GM21786 (cell line): ENCODE measurements around the gene GMDS.

Experiments used
- ATAC-seq: cut with Tn5 transposase; IDR thresholded peaks from one replicate; pipeline ENCODE4 v1.9.1; 2021; ENCODE audit not compliant: unreplicated experiment

Gene GMDS

DNA sequence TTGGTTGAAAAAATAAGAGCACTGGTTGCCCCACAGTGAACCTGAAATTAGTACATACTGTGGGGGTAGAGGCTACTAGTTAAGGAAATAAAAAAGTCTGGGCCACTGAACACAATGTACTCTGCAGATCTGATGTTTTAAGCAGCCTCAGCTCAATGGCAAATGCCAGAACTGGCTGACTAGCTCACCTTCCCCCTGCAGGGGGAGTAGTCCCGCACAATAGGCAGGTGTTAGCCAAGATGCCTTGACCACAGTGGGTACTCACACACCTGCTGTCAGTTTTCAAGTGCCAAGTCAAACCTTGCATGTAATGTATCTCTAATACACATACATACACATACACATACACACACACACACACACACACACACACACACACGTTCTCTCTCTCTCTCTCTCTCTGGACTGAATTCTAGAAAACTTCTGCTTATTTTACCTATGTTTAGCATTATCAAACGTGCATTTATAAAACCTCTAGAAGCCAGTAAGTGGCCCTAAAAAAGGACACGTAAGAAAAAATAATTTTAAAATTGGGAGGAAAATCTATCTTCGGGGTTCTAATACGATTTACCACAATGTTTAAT, 36.1 kb downstream of the GMDS start:
- peak; percentile 72 for ATAC-seq

DNA sequence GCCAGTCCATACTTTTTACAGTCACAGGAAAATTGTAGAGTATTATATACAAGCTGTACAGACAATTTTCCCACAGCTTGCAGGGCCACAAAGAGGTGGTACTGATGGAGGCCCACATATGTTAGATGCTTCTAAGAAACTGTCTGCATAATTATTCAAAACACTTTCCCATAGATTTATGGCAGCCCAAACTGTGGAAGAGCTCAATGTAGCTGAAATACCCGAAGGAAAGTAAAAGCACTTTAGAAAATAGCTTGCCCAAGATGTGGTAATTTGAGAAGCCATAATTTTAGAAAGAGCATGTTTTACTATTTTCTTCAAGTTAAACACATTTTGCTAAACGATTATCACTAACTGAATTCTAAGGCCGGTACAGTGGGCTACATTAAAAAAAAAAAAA, 36.9 kb downstream of the GMDS start:
- ATAC-seq: no peak

DNA sequence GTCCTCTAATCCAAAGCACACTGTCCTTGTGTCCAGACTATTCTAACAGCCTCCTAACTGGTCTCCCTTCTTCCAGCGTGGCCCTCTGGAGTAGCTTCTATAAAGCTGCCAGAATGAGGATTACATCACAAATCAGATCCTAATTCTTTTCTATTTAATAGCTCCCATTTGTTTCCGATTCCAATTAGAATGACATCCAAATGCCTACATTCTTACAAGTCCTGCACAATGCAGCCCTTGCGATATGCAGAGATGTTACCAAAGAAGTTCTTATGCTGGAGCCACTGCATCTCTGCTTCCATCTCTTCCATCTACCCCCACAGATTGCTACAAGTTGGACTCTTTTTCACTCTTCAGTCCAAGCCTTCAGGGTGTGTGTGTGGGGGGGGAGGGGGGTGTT, 40.0 kb downstream of the GMDS start:
- ATAC-seq: no peak

- ATAC-seq: no peak
These were observed 41.1 kb downstream of the GMDS start for GRCh38 chr6:2204272-2204671.

GRCh38 chr6:2203264-2203663, 42.1 kb downstream of the GMDS start:
- no peak for ATAC-seq

GRCh38 chr6:2197984-2198383, 47.4 kb downstream of the GMDS start:
- no peak for ATAC-seq

DNA sequence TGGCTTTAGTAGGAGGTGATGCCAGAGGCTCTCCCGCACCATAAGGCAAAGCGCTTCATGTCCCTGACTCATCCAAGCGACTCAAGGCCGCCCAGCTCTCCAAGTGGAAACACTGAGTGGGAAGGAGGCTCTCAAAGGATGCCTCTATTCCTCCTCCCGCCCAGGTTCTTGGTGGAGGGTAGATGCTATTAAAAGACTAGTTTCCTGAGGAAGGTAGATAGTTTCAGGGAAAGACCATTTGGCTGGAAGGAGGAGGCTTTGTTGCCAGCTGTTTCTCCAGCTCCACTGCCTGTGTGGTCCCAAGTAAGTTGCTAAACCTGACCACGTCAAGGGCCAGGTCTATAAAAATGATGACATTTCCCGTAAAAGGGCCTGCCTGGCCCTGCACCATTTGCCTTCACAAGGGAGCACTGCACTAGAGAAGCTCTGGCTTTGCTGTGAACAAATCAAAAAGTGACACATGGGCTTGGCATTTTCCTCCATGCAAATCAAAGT, 48.2 kb downstream of the GMDS start:
- ATAC-seq: no peak

GRCh38 chr6:2196079-2196679, 49.2 kb downstream of the GMDS start:
- ATAC-seq: peak; percentile 55

GRCh38 chr6:2194643-2195042, 50.8 kb downstream of the GMDS start:
- no peak for ATAC-seq

- ATAC-seq: no peak
These were observed 51.5 kb downstream of the GMDS start for GRCh38 chr6:2193931-2194330.

GRCh38 chr6:2192976-2193375, 52.4 kb downstream of the GMDS start:
- ATAC-seq: no peak

GRCh38 chr6:2191390-2191740, 54.0 kb downstream of the GMDS start:
- no peak for ATAC-seq

GRCh38 chr6:2190661-2191389, 54.6 kb downstream of the GMDS start:
- ATAC-seq: no peak

- no peak for ATAC-seq
These were observed 56.5 kb downstream of the GMDS start for GRCh38 chr6:2188856-2189384.

DNA sequence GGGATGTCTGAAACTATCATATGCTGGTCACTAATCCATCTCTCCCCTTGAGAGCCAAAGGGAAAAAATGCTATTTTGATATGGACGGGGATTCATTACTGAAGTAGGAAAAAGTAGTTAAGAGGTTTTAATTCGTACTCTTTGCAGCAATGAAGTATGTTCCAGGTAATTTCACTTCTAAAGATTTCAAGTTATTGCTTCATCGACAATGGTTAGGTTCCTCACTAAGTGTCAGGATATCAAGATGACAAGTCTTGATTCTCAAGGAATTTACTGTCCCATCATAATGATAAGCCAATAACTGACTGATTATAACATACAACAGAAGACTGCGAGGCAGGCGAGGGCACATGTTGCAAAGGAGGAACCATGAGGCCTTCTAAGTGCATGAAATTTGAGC, 57.0 kb downstream of the GMDS start:
- no peak for ATAC-seq

DNA sequence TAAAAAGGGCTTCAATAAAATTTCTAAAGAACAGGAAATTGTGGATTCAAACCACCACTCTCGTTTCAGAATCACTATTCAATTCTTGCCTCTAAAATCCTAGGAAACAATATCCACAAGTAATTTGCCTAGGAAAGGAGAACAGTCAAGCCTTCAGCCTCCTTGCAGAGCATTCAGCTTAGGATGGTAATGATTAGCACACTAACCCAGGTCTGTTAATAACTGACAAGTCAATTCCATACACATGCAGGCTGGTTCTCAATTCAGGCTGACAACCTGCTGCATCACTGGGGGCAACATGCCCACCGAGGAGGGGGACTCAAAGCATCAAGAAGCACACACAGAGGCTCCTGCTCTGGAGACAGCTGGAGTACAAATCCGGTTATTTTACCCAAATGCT, 57.6 kb downstream of the GMDS start:
- ATAC-seq: no peak

GRCh38 chr6:2186516-2186915, 58.9 kb downstream of the GMDS start:
- no peak for ATAC-seq

- no peak for ATAC-seq
These were observed 59.9 kb downstream of the GMDS start for GRCh38 chr6:2185466-2185865.

GRCh38 chr6:2184700-2185455, 60.5 kb downstream of the GMDS start:
- ATAC-seq: no peak

- ATAC-seq: no peak
These were observed 61.7 kb downstream of the GMDS start for GRCh38 chr6:2183752-2184151.

DNA sequence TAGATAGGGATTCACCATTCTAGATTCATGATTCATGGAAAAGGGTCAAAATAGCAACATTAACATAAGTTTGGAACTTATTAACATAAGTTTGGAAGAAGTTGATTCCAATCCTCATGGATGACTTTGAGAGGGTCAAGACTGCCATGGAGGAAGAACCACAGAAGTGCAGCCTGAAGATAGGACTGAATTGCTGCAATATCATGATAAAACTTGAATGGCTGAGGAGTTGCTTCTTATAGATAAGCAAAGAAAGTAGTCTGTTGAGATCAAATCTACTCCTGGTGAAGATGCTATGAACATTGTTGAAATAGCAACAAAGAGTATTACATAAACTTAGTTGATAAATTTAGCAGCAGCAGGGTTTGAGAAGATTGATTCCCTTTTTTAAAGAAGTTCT, 62.2 kb downstream of the GMDS start:
- ATAC-seq: no peak

DNA sequence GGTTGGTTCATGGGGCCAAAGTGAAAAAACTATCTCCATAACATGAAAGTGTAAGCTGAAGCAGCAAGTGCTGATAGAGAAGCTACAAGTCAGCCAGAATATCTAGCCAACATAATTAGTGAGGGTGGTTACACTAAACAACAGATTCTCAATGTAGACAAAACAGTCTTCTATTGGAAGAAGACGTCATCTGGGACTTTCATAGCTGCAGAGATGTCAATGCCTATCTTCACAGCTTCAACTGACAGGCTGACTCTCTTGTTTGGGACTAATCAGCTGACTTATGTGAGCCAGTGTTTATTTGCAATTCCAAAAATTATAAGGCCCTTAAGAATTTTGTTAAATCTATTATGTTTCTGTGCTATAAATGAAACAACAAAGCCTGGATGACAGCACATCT, 63.2 kb downstream of the GMDS start:
- ATAC-seq: no peak
